HG03439 (cell line): ENCODE data around the gene MEIOSIN.
"Not testable (repeated sequence)": the region's sequence is repeated elsewhere in the genome, so short reads cannot be mapped to it uniquely, and the experiment has no call there.

Experiments
- ATAC-seq: cut with Tn5 transposase; IDR thresholded peaks from one replicate; pipeline ENCODE4 v1.9.1; 2021; ENCODE audit warnings: mild to moderate bottlenecking, moderate library complexity; ENCODE audit not compliant: unreplicated experiment

Gene MEIOSIN

GRCh38 chr19:45717131-45717982 lies 15.9 kb upstream of the MEIOSIN start:
- peak; percentile 90 for ATAC-seq

GRCh38 chr19:45717983-45718650 lies 15.1 kb upstream of the MEIOSIN start:
- ATAC-seq, result no peak

- not testable (repeated sequence) for ATAC-seq
These were observed 13.2 kb upstream of the MEIOSIN start for GRCh38 chr19:45720065-45720464.

- not testable (repeated sequence) for ATAC-seq
These were observed 4.6 kb upstream of the MEIOSIN start for GRCh38 chr19:45728683-45729082.

- ATAC-seq, result no peak
These were observed 3.4 kb upstream of the MEIOSIN start for GRCh38 chr19:45729800-45730290.

GRCh38 chr19:45730368-45731288 lies 2.6 kb upstream of the MEIOSIN start, which contains the start of gene FBXO46:
FBXO46 (minus strand) TSS chr19:45730896; CDS start chr19:45713495, 17,401 bp downstream.
- ATAC-seq, result peak; percentile 89

- ATAC-seq, result no peak
These were observed 6.5 kb downstream of the MEIOSIN start for GRCh38 chr19:45739498-45740439.

GRCh38 chr19:45742969-45743368 lies 9.7 kb downstream of the MEIOSIN start:
- ATAC-seq, result no peak

- ATAC-seq, result no peak
These were observed 12.4 kb downstream of the MEIOSIN start for GRCh38 chr19:45745606-45746005.

GRCh38 chr19:45746866-45747265 lies 13.6 kb downstream of the MEIOSIN start:
- no peak for ATAC-seq

GRCh38 chr19:45747513-45747912 lies 14.3 kb downstream of the MEIOSIN start:
- no peak for ATAC-seq

- ATAC-seq, result not testable (repeated sequence)
These were observed 18.2 kb downstream of the MEIOSIN start for GRCh38 chr19:45751483-45751882.

GRCh38 chr19:45752639-45753038 lies 19.4 kb downstream of the MEIOSIN start:
- no peak for ATAC-seq

- ATAC-seq, result no peak
These were observed 20.3 kb downstream of the MEIOSIN start for GRCh38 chr19:45753548-45753947.

GRCh38 chr19:45754323-45754722 lies 21.1 kb downstream of the MEIOSIN start:
- no peak for ATAC-seq

- ATAC-seq, result no peak
These were observed 24.5 kb downstream of the MEIOSIN start for GRCh38 chr19:45757695-45758094.

- ATAC-seq, result no peak
These were observed 25.7 kb downstream of the MEIOSIN start for GRCh38 chr19:45758921-45759320.

GRCh38 chr19:45761714-45762113 lies 28.5 kb downstream of the MEIOSIN start:
- no peak for ATAC-seq

GRCh38 chr19:45762870-45763631 lies 29.8 kb downstream of the MEIOSIN start:
- no peak for ATAC-seq
